H9 (cell line): ENCODE data around the gene STPG3. TPM values are rescaled to one million over a fixed set of nuclear protein-coding genes. Genes with fewer than 3 reads are reported as not detected.

Source experiments
- DNase-seq: peaks from one replicate; pipeline ENCODE4 v3.0.0-alpha.2; 2017
- H2AFZ ChIP-seq: one replicate; pipeline ENCODE4 v1.6.1; 2013; ENCODE audit warnings: mild to moderate bottlenecking, low read length, control low read depth, moderate library complexity
- H2AK5ac ChIP-seq: 2 replicates; pipeline ENCODE4 v1.6.1; 2013; ENCODE audit warnings: low read length, control low read depth, mixed read lengths; ENCODE audit not compliant: insufficient read length
- H2BK120ac ChIP-seq: one replicate; pipeline ENCODE4 v1.6.1; 2013; ENCODE audit warnings: low read depth, mild to moderate bottlenecking, low read length, control low read depth, inconsistent platforms; ENCODE audit not compliant: poor library complexity, severe bottlenecking
- H2BK12ac ChIP-seq: 2 replicates; pipeline ENCODE4 v1.6.1; 2013; ENCODE audit warnings: low read length, control low read depth, mixed read lengths, low read depth; ENCODE audit not compliant: insufficient read length
- H2BK15ac ChIP-seq: 2 replicates; pipeline ENCODE4 v1.6.1; 2013; ENCODE audit warnings: low read depth, low read length, control low read depth
- H2BK20ac ChIP-seq: one replicate; pipeline ENCODE4 v1.6.1; 2013; ENCODE audit warnings: low read depth, mild to moderate bottlenecking, low read length, control low read depth, inconsistent platforms; ENCODE audit not compliant: poor library complexity, severe bottlenecking
- H2BK5ac ChIP-seq: 2 replicates; pipeline ENCODE4 v1.6.1; 2013; ENCODE audit warnings: low read length, control low read depth, mixed read lengths; ENCODE audit not compliant: insufficient read length
- H3K14ac ChIP-seq: 2 replicates; pipeline ENCODE4 v1.6.1; 2013; ENCODE audit warnings: low read length, control low read depth; ENCODE audit not compliant: insufficient read depth
- H3K18ac ChIP-seq: 2 replicates; pipeline ENCODE4 v1.6.1; 2013; ENCODE audit warnings: low read depth, mild to moderate bottlenecking, mixed read lengths, low read length, control low read depth; ENCODE audit not compliant: insufficient read length
- H3K23ac ChIP-seq: 2 replicates; pipeline ENCODE4 v1.6.1; 2013; ENCODE audit warnings: low read length, control low read depth, mixed read lengths, low read depth; ENCODE audit not compliant: insufficient read length
- H3K23me2 ChIP-seq: 2 replicates; pipeline ENCODE4 v1.6.1; 2013; ENCODE audit warnings: low read depth, mild to moderate bottlenecking, mixed read lengths, low read length, control low read depth; ENCODE audit not compliant: insufficient read length, poor library complexity, severe bottlenecking
- H3K27ac ChIP-seq: 2 replicates; pipeline ENCODE4 v1.5.1; 2013; ENCODE audit warnings: low read length, control low read depth, mixed read lengths, low read depth; ENCODE audit not compliant: insufficient read length
- H3K27me3 ChIP-seq: 2 replicates; pipeline ENCODE4 v1.6.1; 2013; ENCODE audit warnings: low read length, control low read depth, inconsistent platforms; ENCODE audit not compliant: insufficient read depth
- H3K4ac ChIP-seq: 2 replicates; pipeline ENCODE4 v1.6.1; 2013; ENCODE audit warnings: low read depth, mild to moderate bottlenecking, control low read depth, inconsistent platforms, low read length, moderate library complexity
- H3K4me1 ChIP-seq: 2 replicates; pipeline ENCODE4 v1.6.1; 2013; ENCODE audit warnings: low read length, control low read depth, inconsistent platforms; ENCODE audit not compliant: insufficient read depth
- H3K4me2 ChIP-seq: 2 replicates; pipeline ENCODE4 v1.6.1; 2013; ENCODE audit warnings: low read length, control low read depth, mixed read lengths; ENCODE audit not compliant: insufficient read length, insufficient read depth
- H3K56ac ChIP-seq: 2 replicates; pipeline ENCODE4 v1.6.1; 2013; ENCODE audit warnings: low read depth, mild to moderate bottlenecking, mixed read lengths, low read length, control low read depth; ENCODE audit not compliant: insufficient read length
- H3K79me1 ChIP-seq: 2 replicates; pipeline ENCODE4 v1.6.1; 2013; ENCODE audit warnings: low read depth, mild to moderate bottlenecking, moderate library complexity, low read length, control low read depth, inconsistent platforms; ENCODE audit not compliant: insufficient read depth, poor library complexity, severe bottlenecking
- H3K79me2 ChIP-seq: 2 replicates; pipeline ENCODE4 v1.6.1; 2013; ENCODE audit warnings: low read length, control low read depth, inconsistent platforms; ENCODE audit not compliant: insufficient read depth
- H3K9ac ChIP-seq: 2 replicates; pipeline ENCODE4 v1.6.1; 2013; ENCODE audit warnings: low read length, control low read depth, mixed read lengths; ENCODE audit not compliant: insufficient read length; ENCODE audit errors: extremely low read depth
- H3K9me3 ChIP-seq: one replicate; pipeline ENCODE4 v1.6.1; 2013; ENCODE audit warnings: low read depth, low read length, inconsistent platforms; ENCODE audit not compliant: control insufficient read depth
- H3T11ph ChIP-seq: one replicate; pipeline ENCODE4 v1.6.1; 2013; ENCODE audit warnings: mild to moderate bottlenecking, low read length, control low read depth, inconsistent platforms
- H4K20me1 ChIP-seq: one replicate; pipeline ENCODE4 v1.6.1; 2013; ENCODE audit not compliant: control insufficient read depth, insufficient read length, insufficient read depth
- H4K5ac ChIP-seq: 2 replicates; pipeline ENCODE4 v1.6.1; 2013; ENCODE audit warnings: low read depth, mild to moderate bottlenecking, mixed read lengths, low read length, control low read depth; ENCODE audit not compliant: insufficient read length
- H4K8ac ChIP-seq: replicated peaks from 2 replicates; pipeline ENCODE4 v1.6.1; 2013; ENCODE audit warnings: low read length, control low read depth, mixed read lengths, low read depth; ENCODE audit not compliant: insufficient read length
- H4K91ac ChIP-seq: 2 replicates; pipeline ENCODE4 v1.6.1; 2013; ENCODE audit warnings: low read depth, mild to moderate bottlenecking, moderate library complexity, mixed read lengths, low read length, control low read depth; ENCODE audit not compliant: insufficient read length
- H3K27ac Mint-ChIP-seq, 3 experiments: 2 replicates in 2 of 3; 3 replicates in 1 of 3; pipeline ENCODE4 v1.8.0; 2020 to 2021; ENCODE audit warnings: mixed read lengths in 3 of 3, mild to moderate bottlenecking in 1 of 3, moderate library complexity in 1 of 3
- H3K27me3 Mint-ChIP-seq: 2 replicates; pipeline ENCODE4 v1.8.0; 2021; ENCODE audit warnings: low read depth, mild to moderate bottlenecking, moderate library complexity, mixed read lengths
- H3K36me3 Mint-ChIP-seq, 3 experiments: 2 replicates in 2 of 3; 3 replicates in 1 of 3; pipeline ENCODE4 v1.8.0; 2020 to 2021; ENCODE audit warnings: low read depth in 3 of 3, mixed read lengths in 3 of 3; ENCODE audit not compliant: insufficient read depth in 1 of 3
- H3K4me1 Mint-ChIP-seq, 2 experiments: 2 replicates each; pipeline ENCODE4 v1.8.0; 2020; ENCODE audit warnings: mixed read lengths in 2 of 2
- H3K4me3 Mint-ChIP-seq, 2 experiments: 2 replicates in 1 of 2; 3 replicates in 1 of 2; pipeline ENCODE4 v1.8.0; 2020 to 2021; ENCODE audit warnings: mild to moderate bottlenecking in 2 of 2, mixed read lengths in 2 of 2, moderate library complexity in 1 of 2
- H3K9me3 Mint-ChIP-seq, 2 experiments: 2 replicates in 1 of 2; 3 replicates in 1 of 2; pipeline ENCODE4 v1.8.0; 2020; ENCODE audit warnings: mild to moderate bottlenecking in 2 of 2, mixed read lengths in 2 of 2, moderate library complexity in 1 of 2
- CTCF ChIP-seq: fragments of 200-600 bp; sonication (generic); conservative IDR thresholded peaks from 3 replicates; pipeline ENCODE4 v1.8.0; 2021; ENCODE audit warnings: antibody characterized with exemption, mild to moderate bottlenecking
- WGBS: extraction: QIAGEN DNeasy Blood & Tissue Kit; methylation state at CpG from one replicate; pipeline ENCODE4 v1.1.7; 2013; ENCODE audit warnings: missing lambda C conversion rate, low lambda C conversion rate, mixed read lengths; ENCODE audit not compliant: insufficient read length; ENCODE audit errors: extremely low coverage; 5-methylcytosine and 5-hydroxymethylcytosine counted together
- total RNA-seq: library from RNA; stranded (reverse); gene quantifications from 2 replicates; pipeline ENCODE4 v1.2.1, GENCODE V29; 2021

Gene STPG3
- total RNA-seq, 1 experiment from 2014 or later: not detected

GRCh38 chr9:137205126-137206069 is 45.7 kb upstream of the STPG3 start, which contains the start of the genes NDOR1 and TMEM203:
TSS of gene NDOR1 (plus strand) at chr9:137205700. CDS start at chr9:137205778, 78 bp downstream.
TSS of gene TMEM203 (minus strand) at chr9:137205648. CDS start at chr9:137205414, 234 bp downstream.
- Histone ChIP-seq H3K23ac (no peak within 1 kb of the TSS), H3T11ph (no peak within 1 kb of the TSS), H3K14ac (no peak within 1 kb of the TSS; the same call in 1 of the 2 replicates), H3K4ac (no peak within 1 kb of the TSS), H3K23me2 (peaks cover 8% of the 10 kb centered on the region), H3K4me2 (peak within 1 kb of the TSS; percentile 91), H3K27me3 (no peaks in the 10 kb centered on the region), H3K56ac (no peak within 1 kb of the TSS), H2BK120ac (no peak within 1 kb of the TSS), H2BK15ac (no peak within 1 kb of the TSS), H2BK5ac (no peak within 1 kb of the TSS), H4K20me1 (no peaks in the 10 kb centered on the region), H2BK20ac (no peak within 1 kb of the TSS), H4K8ac (no peak within 1 kb of the TSS), H3K9ac (peak within 1 kb of the TSS; percentile 84), H3K27ac (no peak within 1 kb of the TSS), H3K9me3 (no peaks in the 10 kb centered on the region), H3K79me2 (peaks cover 13% of the 10 kb centered on the region; the same call in 1 of the 2 replicates), H3K4me1 (no peaks in the 10 kb centered on the region; the same call in 1 of the 2 replicates), H3K79me1 (peaks cover 19% of the 10 kb centered on the region), H3K18ac (no peak within 1 kb of the TSS), H2AK5ac (no peak within 1 kb of the TSS), H4K5ac (no peak within 1 kb of the TSS), H2BK12ac (no peak within 1 kb of the TSS), H4K91ac (no peak within 1 kb of the TSS), H2AFZ (no peak within 1 kb of the TSS)
- Mint-ChIP-seq H3K27me3 (no peaks in the 10 kb centered on the region), H3K4me3 (peak within 1 kb of the TSS; percentile 93 to 99), H3K9me3 (no peaks in the 10 kb centered on the region), H3K27ac (peak within 1 kb of the TSS; percentile 88 to 97 (median 97); a peak in 6 of 7 replicates), H3K4me1 (peaks cover 25 to 33% of the 10 kb centered on the region in 2 experiments), H3K36me3 (peaks cover 8 to 39% (median 30%) of the 10 kb centered on the region in 3 experiments)
- DNase-seq: peak; percentile 89
- no peak for TF ChIP-seq CTCF
- no CpG with 5 or more reads among the region's 98 CpGs for WGBS
